Endothelial cell of umbilical vein (primary cell): ENCODE measurements around the gene RAX. TPM values are rescaled to one million over a fixed set of nuclear protein-coding genes. Genes with fewer than 3 reads are reported as not detected.

ENCODE experiments used
- BruUV-seq: library from RNA; stranded (reverse); fragments of 400-500 nt; replicated peaks from 2 replicates; lab custom pipeline; 2021; lab: Mats Ljungman, UMichigan
- CTCF ChIA-PET: fragments of 300-600, 350-600 bp; sonication (Branson Sonifier 250); formaldehyde crosslinking; loops from one replicate; lab custom pipeline; 2021; ENCODE audit warnings: antibody characterized with exemption, inconsistent platforms; lab: Charles Lee
- POLR2A ChIA-PET: fragments of 300-600, 350-600 bp; sonication (Branson Sonifier 250); formaldehyde crosslinking; loops from one replicate; lab custom pipeline; 2021; ENCODE audit warnings: antibody characterized with exemption, inconsistent platforms; lab: Charles Lee
- DNase-seq: peaks from one replicate; pipeline ENCODE4 v3.0.0-alpha.2; 2011; ENCODE audit warnings: low read depth, low spot score
- FAIRE-seq: peaks from 2 replicates; lab custom pipeline; 2011; peaks lifted over from hg19 to GRCh38; lab: Jason Lieb, UNC
- H2AFZ ChIP-seq: 2 replicates; pipeline ENCODE4 v1.6.0; 2012; ENCODE audit warnings: low read depth, low read length, control low read depth, inconsistent platforms
- H3K27ac ChIP-seq: 2 replicates; pipeline ENCODE4 v1.5.1; 2011; ENCODE audit warnings: low read depth, mild to moderate bottlenecking, control low read depth, low read length, moderate library complexity; ENCODE audit not compliant: insufficient read depth
- H3K27me3 ChIP-seq, 2 experiments: 2 replicates each; pipeline versions ENCODE4 v1.6.0 to v1.6.1; 2011; ENCODE audit warnings: low read length in 2 of 2, mixed read lengths in 1 of 2; ENCODE audit not compliant: control insufficient read depth in 2 of 2, insufficient read depth in 2 of 2
- H3K36me3 ChIP-seq, 2 experiments: 2 replicates in 1 of 2; 3 replicates in 1 of 2; pipeline ENCODE4 v1.5.1; 2011; ENCODE audit warnings: low read length in 2 of 2, mild to moderate bottlenecking in 1 of 2, moderate library complexity in 1 of 2; ENCODE audit not compliant: control insufficient read depth in 2 of 2, insufficient read depth in 2 of 2; ENCODE audit errors: extremely low read depth in 1 of 2
- H3K4me1 ChIP-seq: 3 replicates; pipeline ENCODE4 v1.5.1; 2011; ENCODE audit warnings: mild to moderate bottlenecking, low read length; ENCODE audit not compliant: control insufficient read depth, insufficient read depth; ENCODE audit errors: extremely low read depth
- H3K4me2 ChIP-seq: 2 replicates; pipeline ENCODE4 v1.6.1; 2011; ENCODE audit warnings: low read length, control low read depth, mixed read lengths; ENCODE audit not compliant: insufficient read depth
- H3K4me3 ChIP-seq, 3 experiments: fragments of 200-600 bp in 1 of 3; sonication (generic), shearing (Covaris generic) in 1 of 3; replicated peaks in 1 of 3; 2 replicates each; pipeline ENCODE4 v1.5.1; 2011 to 2016; ENCODE audit warnings: control low read depth in 3 of 3, low read length in 3 of 3, mild to moderate bottlenecking in 2 of 3, inconsistent platforms in 1 of 3, low read depth in 1 of 3, moderate library complexity in 1 of 3; ENCODE audit not compliant: insufficient read depth in 1 of 3
- H3K79me2 ChIP-seq: 2 replicates; pipeline ENCODE4 v1.6.0; 2012; ENCODE audit warnings: low read length, inconsistent platforms; ENCODE audit not compliant: control insufficient read depth, insufficient read depth
- H3K9ac ChIP-seq: replicated peaks from 2 replicates; pipeline ENCODE3; 2011; ENCODE audit warnings: low read length, control low read depth; ENCODE audit not compliant: insufficient read depth; ENCODE audit errors: extremely low read depth
- H3K9me1 ChIP-seq: replicated peaks from 3 replicates; pipeline ENCODE4 v1.6.0; 2011; ENCODE audit warnings: mild to moderate bottlenecking, low read length; ENCODE audit not compliant: control insufficient read depth, insufficient read depth; ENCODE audit errors: extremely low read depth
- H3K9me3 ChIP-seq: replicated peaks from 2 replicates; pipeline ENCODE4 v1.5.1; 2012; ENCODE audit warnings: low read length, inconsistent platforms; ENCODE audit not compliant: control insufficient read depth, insufficient read depth
- H4K20me1 ChIP-seq: replicated peaks from 2 replicates; pipeline ENCODE3; 2011; ENCODE audit warnings: mild to moderate bottlenecking, low read length; ENCODE audit not compliant: control insufficient read depth, insufficient read depth; ENCODE audit errors: extremely low read depth
- EZH2 ChIP-seq: IDR thresholded peaks from 2 replicates; pipeline ENCODE4 v1.6.1; 2012; ENCODE audit warnings: borderline replicate concordance, low read depth, mild to moderate bottlenecking, moderate library complexity, low read length, inconsistent platforms; ENCODE audit not compliant: severe bottlenecking
- FOS ChIP-seq: IDR thresholded peaks from 2 replicates; pipeline ENCODE4 v1.6.1; 2011; ENCODE audit warnings: mild to moderate bottlenecking, low read length, moderate library complexity, borderline replicate concordance; ENCODE audit not compliant: insufficient read depth
- GATA2 ChIP-seq: IDR thresholded peaks from 2 replicates; pipeline ENCODE4 v1.7.0; 2011; ENCODE audit warnings: low read depth, mild to moderate bottlenecking, moderate library complexity, mixed read lengths, low read length; ENCODE audit not compliant: insufficient read length, insufficient read depth
- JUN ChIP-seq: IDR thresholded peaks from 2 replicates; pipeline ENCODE4 v1.6.1; 2011; ENCODE audit warnings: borderline replicate concordance, low read depth; ENCODE audit not compliant: insufficient read length, insufficient read depth
- MYC ChIP-seq: IDR thresholded peaks from one replicate; pipeline ENCODE4 v1.6.1; 2011; ENCODE audit warnings: mild to moderate bottlenecking, low read depth, low read length
- POLR2A ChIP-seq: IDR thresholded peaks from 2 replicates; pipeline ENCODE4 v1.6.1; 2012; ENCODE audit warnings: low read depth, mild to moderate bottlenecking, control low read depth, low read length
- POLR2AphosphoS5 ChIP-seq: IDR thresholded peaks from 2 replicates; pipeline ENCODE4 v1.6.1; 2012; ENCODE audit warnings: low read depth, mild to moderate bottlenecking, control low read depth, low read length, moderate library complexity; ENCODE audit not compliant: insufficient read depth
- dilution Hi-C: fragments of 300-500 bp; cut with MboI; formaldehyde crosslinking; loops from one replicate; pipeline ENCODE4 v1.15.0; 2019; ENCODE audit warnings: low sequenced_read_pairs; ENCODE audit not compliant: extremely low pct_ligation_motif_present
- intact Hi-C: fragments of 100-400 bp; cut with micrococcal nuclease; formaldehyde crosslinking; loops from one replicate; pipeline ENCODE4 v1.10.0; 2022
- polyA plus RNA-seq, 4 experiments: library from polyadenylated mRNA; depleted of rRNA in 3 of 4; stranded (reverse) in 3 of 4; unstranded in 1 of 4; fragments of >200 nt; gene quantifications; 2 replicates each; pipeline versions ENCODE4 v1.2.1 to v1.2.3, GENCODE V29; 2011 to 2012; ENCODE audit warnings: missing spikeins in 1 of 4
- total RNA-seq: library from RNA; stranded (reverse); gene quantifications from 2 replicates; pipeline ENCODE4 v1.2.3, GENCODE V29; 2021
- TF ChIP-seq, protein P1 (sequence below), 2 donors: IDR thresholded peaks; 1 replicate in 1 of 2; 2 replicates in 1 of 2; pipeline ENCODE4 v1.5.1; 2011; ENCODE audit warnings: low read length in 2 of 2, mild to moderate bottlenecking in 2 of 2, moderate library complexity in 2 of 2, control low read depth in 1 of 2, inconsistent platforms in 1 of 2, low read depth in 1 of 2; ENCODE audit not compliant: insufficient read depth in 1 of 2; ENCODE audit errors: extremely low read depth in 1 of 2
- TF ChIP-seq, protein P2 (sequence below): IDR thresholded peaks from 2 replicates; pipeline ENCODE4 v1.6.1; 2011; ENCODE audit not compliant: insufficient read depth, insufficient read length

The RAX gene
- total and polyA plus RNA-seq, 2 donors (not counting 3 experiments of a cell fraction or from before 2014, with no cell fraction given): not detected

DNA sequence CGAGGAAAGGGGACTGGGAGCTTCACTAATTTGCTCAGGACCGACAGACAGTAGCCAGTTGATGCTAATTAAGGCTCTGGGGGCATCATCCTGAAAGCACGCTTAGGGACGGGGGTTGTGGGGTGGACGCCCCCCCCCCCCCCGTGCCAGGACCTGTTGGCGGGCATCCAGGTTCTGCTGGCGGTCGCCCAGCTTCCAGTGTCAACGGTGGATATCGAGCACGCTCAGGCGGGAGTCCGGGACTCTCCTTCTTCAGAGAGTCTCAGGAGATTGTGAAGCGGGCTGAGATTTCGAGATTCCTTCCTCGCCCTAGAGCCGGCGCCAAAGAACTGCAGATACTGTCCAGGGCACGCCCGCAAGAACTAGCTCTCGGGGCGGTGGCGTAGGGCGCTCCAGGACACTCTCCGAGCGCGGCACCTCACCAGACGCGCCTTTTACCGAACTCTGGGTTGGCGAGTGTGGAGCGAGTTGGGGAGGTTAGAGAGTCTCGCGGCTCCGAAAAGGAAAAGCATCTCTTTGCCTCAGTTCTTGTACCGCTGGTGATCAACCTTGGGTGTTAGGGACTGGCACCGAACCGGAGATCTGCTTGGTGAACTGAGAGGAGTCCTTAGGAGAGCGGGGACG is 5.6 kb downstream of the RAX start:
- TF ChIP-seq EZH2: peak; percentile 17
- no peak for TF ChIP-seq FOS
- intact Hi-C loops: no loop called here
- dilution Hi-C loops: no loop called here
- peaks cover 90 to 95% of the 10 kb centered on the region in 2 experiments for H3K27me3 ChIP-seq
- CTCF ChIA-PET: interaction anchor here (1.3 to 3.5 kb wide), 2 partner anchors 18 to 135 kb away, joined by 4 to 22 read pairs; no protein-coding TSS in a partner anchor
- FAIRE-seq (no peak), DNase-seq (no peak)
- no TSS peak for BruUV-seq
- H3K79me2 ChIP-seq: no peaks in the 10 kb centered on the region
- no peak overlapping the region for H3K4me2 ChIP-seq
- H3K4me1 ChIP-seq: no peaks in the 10 kb centered on the region
- no peaks in the 10 kb centered on the region for H3K9me1 ChIP-seq
- no peaks in the 10 kb centered on the region for H3K36me3 ChIP-seq
- H3K9me3 ChIP-seq: no peaks in the 10 kb centered on the region
- no peaks in the 10 kb centered on the region for H4K20me1 ChIP-seq
- POLR2A ChIA-PET: no interaction called here
- no peak overlapping the region for H2AFZ ChIP-seq
- H3K9ac ChIP-seq: no peak overlapping the region
- H3K4me3 ChIP-seq: no peak overlapping the region
- H3K27ac ChIP-seq: no peak overlapping the region

DNA sequence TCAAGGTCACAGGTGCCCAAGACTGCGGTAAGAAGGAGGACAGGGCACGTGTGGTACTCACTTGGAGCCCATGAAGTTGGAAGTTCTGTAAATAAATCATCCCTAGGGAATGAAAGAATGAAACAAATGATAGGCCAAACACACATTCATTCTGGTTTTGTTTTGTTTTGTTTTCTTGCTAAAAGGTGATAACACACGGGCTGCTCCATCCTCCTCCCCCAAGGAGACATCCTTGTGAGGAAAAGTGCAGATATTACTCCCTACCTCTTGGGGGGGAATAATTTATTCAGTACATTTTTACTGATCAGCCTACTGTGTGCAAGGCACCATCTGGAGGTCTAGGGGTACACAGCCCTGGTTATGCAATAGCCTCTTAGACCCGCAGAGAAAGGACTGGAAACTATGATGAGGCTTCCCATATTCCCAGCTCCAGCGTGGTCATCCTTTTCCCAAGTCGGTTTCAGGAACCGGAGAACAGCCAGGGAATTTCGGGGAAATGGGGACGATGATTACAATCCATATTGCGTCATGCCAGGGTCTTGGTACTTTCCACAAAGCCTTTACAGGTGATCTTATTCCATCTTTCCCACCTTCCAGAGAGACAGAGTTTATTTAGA is 6.3 kb downstream of the RAX start:
- intact Hi-C loops: no loop called here

More for the DNA sequence above, 6.3 kb downstream of the RAX start:
- H3K4me3 ChIP-seq: no peak overlapping the region
- H3K9ac ChIP-seq: no peak overlapping the region
- dilution Hi-C loops: no loop called here
- H3K4me1 ChIP-seq: no peaks in the 10 kb centered on the region
- H3K9me3 ChIP-seq: no peaks in the 10 kb centered on the region
- no peaks in the 10 kb centered on the region for H4K20me1 ChIP-seq
- no peak for FAIRE-seq
- no peak overlapping the region for H3K27ac ChIP-seq
- TF ChIP-seq, protein P1, sequence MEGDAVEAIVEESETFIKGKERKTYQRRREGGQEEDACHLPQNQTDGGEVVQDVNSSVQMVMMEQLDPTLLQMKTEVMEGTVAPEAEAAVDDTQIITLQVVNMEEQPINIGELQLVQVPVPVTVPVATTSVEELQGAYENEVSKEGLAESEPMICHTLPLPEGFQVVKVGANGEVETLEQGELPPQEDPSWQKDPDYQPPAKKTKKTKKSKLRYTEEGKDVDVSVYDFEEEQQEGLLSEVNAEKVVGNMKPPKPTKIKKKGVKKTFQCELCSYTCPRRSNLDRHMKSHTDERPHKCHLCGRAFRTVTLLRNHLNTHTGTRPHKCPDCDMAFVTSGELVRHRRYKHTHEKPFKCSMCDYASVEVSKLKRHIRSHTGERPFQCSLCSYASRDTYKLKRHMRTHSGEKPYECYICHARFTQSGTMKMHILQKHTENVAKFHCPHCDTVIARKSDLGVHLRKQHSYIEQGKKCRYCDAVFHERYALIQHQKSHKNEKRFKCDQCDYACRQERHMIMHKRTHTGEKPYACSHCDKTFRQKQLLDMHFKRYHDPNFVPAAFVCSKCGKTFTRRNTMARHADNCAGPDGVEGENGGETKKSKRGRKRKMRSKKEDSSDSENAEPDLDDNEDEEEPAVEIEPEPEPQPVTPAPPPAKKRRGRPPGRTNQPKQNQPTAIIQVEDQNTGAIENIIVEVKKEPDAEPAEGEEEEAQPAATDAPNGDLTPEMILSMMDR (IDR thresholded peaks at IDR 0.05; ENCODE audit: extremely low read depth in 1 of 2, insufficient read depth in 1 of 2, low read depth in 1 of 2, low read length in 2 of 2): no peak
- TF ChIP-seq, protein P2, sequence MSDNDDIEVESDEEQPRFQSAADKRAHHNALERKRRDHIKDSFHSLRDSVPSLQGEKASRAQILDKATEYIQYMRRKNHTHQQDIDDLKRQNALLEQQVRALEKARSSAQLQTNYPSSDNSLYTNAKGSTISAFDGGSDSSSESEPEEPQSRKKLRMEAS: no peak
- no peak for TF ChIP-seq GATA2
- no peak for TF ChIP-seq EZH2
- no peak for TF ChIP-seq JUN
- TF ChIP-seq POLR2AphosphoS5: no peak
- TF ChIP-seq POLR2A: no peak
- no peak for TF ChIP-seq FOS
- no peak for TF ChIP-seq MYC
- peaks cover 84 to 89% of the 10 kb centered on the region in 2 experiments for H3K27me3 ChIP-seq
- H3K9me1 ChIP-seq: no peaks in the 10 kb centered on the region
- ChIA-PET CTCF (interaction anchor here (1.3 to 3.5 kb wide), 4 partner anchors 8 to 136 kb away, joined by 4 to 22 read pairs (median 8); no protein-coding TSS in a partner anchor), POLR2A (no interaction called here)
- BruUV-seq: no TSS peak
- H2AFZ ChIP-seq: no peak overlapping the region
- DNase-seq: no peak
- no peak overlapping the region for H3K4me2 ChIP-seq
- H3K36me3 ChIP-seq: no peaks in the 10 kb centered on the region
- H3K79me2 ChIP-seq: no peaks in the 10 kb centered on the region
